HepG2 (cell line): ENCODE data around the gene PCDHGB2. TPM values are rescaled to one million over a fixed set of nuclear protein-coding genes. Genes with fewer than 3 reads are reported as not detected.
A peak's percentile ranks its signal among the peaks of the same experiment; 100 is the strongest.

Experiments used
- ATAD3A ChIP-seq: sonication (generic); formaldehyde crosslinking; IDR thresholded peaks from 2 replicates; pipeline ENCODE4 v1.4.0; 2020; ENCODE audit warnings: missing genetic modification reagents
- BCL6 ChIP-seq: IDR thresholded peaks from 2 replicates; pipeline ENCODE4 v1.6.1; 2016; ENCODE audit warnings: missing genetic modification reagents, missing compliant biosample characterization
- DNMT3B ChIP-seq: conservative IDR thresholded peaks from 2 replicates; pipeline ENCODE4 v1.6.1; 2016; ENCODE audit warnings: missing biosample characterization, control low read depth
- DR1 ChIP-seq: sonication (generic); formaldehyde crosslinking; IDR thresholded peaks from 2 replicates; pipeline ENCODE4 v1.8.0; 2021; ENCODE audit warnings: mild to moderate bottlenecking, missing genetic modification reagents, inconsistent platforms
- KDM5A ChIP-seq: fragments of 200-600 bp; sonication (generic); IDR thresholded peaks from 2 replicates; pipeline ENCODE4 v1.7.0; 2018; ENCODE audit warnings: antibody characterized with exemption, mild to moderate bottlenecking, low read length, borderline replicate concordance
- SMAD9 ChIP-seq: sonication (generic); formaldehyde crosslinking; IDR thresholded peaks from 2 replicates; pipeline ENCODE4 v1.5.1; 2020; ENCODE audit warnings: mild to moderate bottlenecking, missing genetic modification reagents
- SMC3 ChIP-seq: IDR thresholded peaks from 2 replicates; pipeline ENCODE4 v1.6.1; 2011; ENCODE audit warnings: low read length, improper control_type of control experiment
- ZNF10 ChIP-seq: sonication (generic); formaldehyde crosslinking; IDR thresholded peaks from 2 replicates; pipeline ENCODE4 v1.4.0; 2020; ENCODE audit warnings: mild to moderate bottlenecking, low read depth, missing genetic modification reagents, borderline replicate concordance
- ZNF335 ChIP-seq: sonication (generic); formaldehyde crosslinking; IDR thresholded peaks from 2 replicates; pipeline ENCODE4 v1.4.0; 2020; ENCODE audit warnings: missing genetic modification reagents
- ZNF451 ChIP-seq: sonication (generic); formaldehyde crosslinking; IDR thresholded peaks from 2 replicates; pipeline ENCODE4 v1.5.0; 2020; ENCODE audit warnings: mild to moderate bottlenecking, missing genetic modification reagents
- polyA plus RNA-seq, 8 experiments: library from polyadenylated mRNA; depleted of rRNA in 3 of 8; stranded (reverse) in 7 of 8; unstranded in 1 of 8; fragments of >200 nt; fragmentation: Illumina TruSeq in 4 of 8; extraction: Trizol in 4 of 8; gene quantifications; 2 replicates each; pipeline versions ENCODE4 v1.2.1 to v1.2.3, GENCODE V29; 2011 to 2016; ENCODE audit warnings: low read depth in 4 of 8, missing spikeins in 1 of 8, mixed read lengths in 1 of 8; ENCODE audit not compliant: insufficient read depth in 1 of 8
- total RNA-seq, 5 experiments: library from RNA; depleted of rRNA; stranded (reverse); fragments of >200 nt; fragmentation: Illumina TruSeq; extraction: Trizol; gene quantifications; 2 replicates each; pipeline ENCODE4 v1.2.3, GENCODE V29; 2016; ENCODE audit warnings: low read depth in 1 of 5
- TF ChIP-seq, protein P1 (sequence below): sonication (generic); formaldehyde crosslinking; IDR thresholded peaks from 2 replicates; pipeline ENCODE4 v1.4.0; 2020; ENCODE audit warnings: missing genetic modification reagents; ENCODE audit errors: not compliant biosample characterization
- TF ChIP-seq, protein P2 (sequence below): sonication (generic); formaldehyde crosslinking; IDR thresholded peaks from 2 replicates; pipeline ENCODE4 v1.5.1; 2020; ENCODE audit warnings: missing genetic modification reagents, mild to moderate bottlenecking, borderline replicate concordance

PCDHGB2 gene
- total and polyA plus RNA-seq, 2 of the 13 experiments (the other 11 are each of a cell fraction or from before 2014, with no cell fraction given) = 0.64 to 0.82 TPM

DNA sequence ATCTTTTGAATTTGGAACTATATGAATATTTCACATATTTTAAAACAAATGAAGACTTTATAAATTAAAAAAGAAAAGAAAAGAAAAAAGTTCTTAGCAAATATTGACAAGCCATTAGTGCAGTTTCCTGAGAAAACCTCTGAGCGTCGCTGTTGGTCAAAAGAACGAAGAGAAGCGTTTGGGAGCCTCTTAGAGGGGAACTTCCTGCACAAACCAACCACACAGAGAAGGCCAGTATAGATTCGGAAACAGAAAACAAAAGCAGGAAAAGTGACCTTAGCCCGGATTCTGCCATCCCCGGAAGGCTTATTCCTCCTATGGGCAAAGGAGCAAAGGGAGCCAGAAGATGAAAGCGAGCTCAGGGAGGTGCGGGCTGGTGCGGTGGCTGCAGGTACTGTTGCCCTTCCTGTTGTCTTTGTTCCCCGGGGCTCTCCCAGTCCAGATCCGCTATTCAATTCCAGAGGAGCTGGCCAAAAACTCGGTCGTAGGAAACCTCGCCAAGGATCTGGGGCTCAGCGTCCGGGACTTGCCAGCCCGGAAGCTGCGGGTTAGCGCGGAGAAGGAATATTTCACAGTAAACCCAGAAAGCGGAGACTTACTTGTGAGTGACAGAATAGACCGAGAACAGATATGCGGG is at the start of gene PCDHGB2 (continued):
- TF ChIP-seq SMC3 = peak; percentile 32; the same call in 1 of the 2 replicates
- TF ChIP-seq, protein P1, sequence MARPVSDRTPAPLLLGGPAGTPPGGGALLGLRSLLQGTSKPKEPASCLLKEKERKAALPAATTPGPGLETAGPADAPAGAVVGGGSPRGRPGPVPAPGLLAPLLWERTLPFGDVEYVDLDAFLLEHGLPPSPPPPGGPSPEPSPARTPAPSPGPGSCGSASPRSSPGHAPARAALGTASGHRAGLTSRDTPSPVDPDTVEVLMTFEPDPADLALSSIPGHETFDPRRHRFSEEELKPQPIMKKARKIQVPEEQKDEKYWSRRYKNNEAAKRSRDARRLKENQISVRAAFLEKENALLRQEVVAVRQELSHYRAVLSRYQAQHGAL (CRISPR knock-in tag) = no peak
- TF ChIP-seq KDM5A = no peak
- TF ChIP-seq DNMT3B = no peak
- no peak for TF ChIP-seq ZNF335 (CRISPR knock-in tag)
- TF ChIP-seq BCL6 (CRISPR knock-in tag) = no peak
- TF ChIP-seq, protein P2, sequence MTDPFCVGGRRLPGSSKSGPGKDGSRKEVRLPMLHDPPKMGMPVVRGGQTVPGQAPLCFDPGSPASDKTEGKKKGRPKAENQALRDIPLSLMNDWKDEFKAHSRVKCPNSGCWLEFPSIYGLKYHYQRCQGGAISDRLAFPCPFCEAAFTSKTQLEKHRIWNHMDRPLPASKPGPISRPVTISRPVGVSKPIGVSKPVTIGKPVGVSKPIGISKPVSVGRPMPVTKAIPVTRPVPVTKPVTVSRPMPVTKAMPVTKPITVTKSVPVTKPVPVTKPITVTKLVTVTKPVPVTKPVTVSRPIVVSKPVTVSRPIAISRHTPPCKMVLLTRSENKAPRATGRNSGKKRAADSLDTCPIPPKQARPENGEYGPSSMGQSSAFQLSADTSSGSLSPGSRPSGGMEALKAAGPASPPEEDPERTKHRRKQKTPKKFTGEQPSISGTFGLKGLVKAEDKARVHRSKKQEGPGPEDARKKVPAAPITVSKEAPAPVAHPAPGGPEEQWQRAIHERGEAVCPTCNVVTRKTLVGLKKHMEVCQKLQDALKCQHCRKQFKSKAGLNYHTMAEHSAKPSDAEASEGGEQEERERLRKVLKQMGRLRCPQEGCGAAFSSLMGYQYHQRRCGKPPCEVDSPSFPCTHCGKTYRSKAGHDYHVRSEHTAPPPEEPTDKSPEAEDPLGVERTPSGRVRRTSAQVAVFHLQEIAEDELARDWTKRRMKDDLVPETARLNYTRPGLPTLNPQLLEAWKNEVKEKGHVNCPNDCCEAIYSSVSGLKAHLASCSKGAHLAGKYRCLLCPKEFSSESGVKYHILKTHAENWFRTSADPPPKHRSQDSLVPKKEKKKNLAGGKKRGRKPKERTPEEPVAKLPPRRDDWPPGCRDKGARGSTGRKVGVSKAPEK = no peak
- no peak for TF ChIP-seq DR1 (CRISPR knock-in tag)
- no peak for TF ChIP-seq SMAD9 (CRISPR knock-in tag)
- no peak for TF ChIP-seq ZNF451
- no peak for TF ChIP-seq ZNF10 (CRISPR knock-in tag)
- no peak for TF ChIP-seq ATAD3A
